DOHH2 (cell line): ENCODE measurements around the gene COL18A1.

Source experiments
- H3F3A ChIP-seq: fragments of 200-600 bp; sonication (generic), shearing (Covaris generic); 2 replicates; pipeline ENCODE4 v1.6.0; 2016; ENCODE audit warnings: antibody characterized with exemption, mild to moderate bottlenecking; ENCODE audit not compliant: control insufficient read depth, insufficient read depth
- H3K27ac ChIP-seq: fragments of 200-600 bp; sonication (generic); 2 replicates; pipeline ENCODE4 v1.5.1; 2014; ENCODE audit warnings: low read depth, mild to moderate bottlenecking, low read length, moderate library complexity
- H3K27me3 ChIP-seq: fragments of 200-600 bp; sonication (generic); 2 replicates; pipeline ENCODE4 v1.6.1; 2014; ENCODE audit warnings: mild to moderate bottlenecking, low read length, mixed read lengths; ENCODE audit not compliant: control insufficient read depth
- H3K36me3 ChIP-seq: fragments of 200-600 bp; sonication (generic); 2 replicates; pipeline ENCODE4 v1.6.1; 2014; ENCODE audit warnings: mild to moderate bottlenecking, low read length, moderate library complexity, mixed read lengths; ENCODE audit not compliant: control insufficient read depth
- H3K4me1 ChIP-seq: fragments of 200-600 bp; sonication (generic); 2 replicates; pipeline ENCODE4 v1.6.1; 2014; ENCODE audit warnings: mild to moderate bottlenecking, low read length, mixed read lengths; ENCODE audit not compliant: control insufficient read depth
- H3K4me2 ChIP-seq: fragments of 200-600 bp; sonication (generic); 2 replicates; pipeline ENCODE4 v1.6.0; 2014; ENCODE audit warnings: mild to moderate bottlenecking, low read length, moderate library complexity
- H3K4me3 ChIP-seq: fragments of 200-600 bp; sonication (generic); 2 replicates; pipeline ENCODE4 v1.5.1; 2014; ENCODE audit warnings: mild to moderate bottlenecking, low read length, mixed read lengths
- H3K79me2 ChIP-seq: fragments of 200-600 bp; sonication (generic); 2 replicates; pipeline ENCODE4 v1.6.1; 2014; ENCODE audit warnings: mild to moderate bottlenecking, low read length, mixed read lengths; ENCODE audit not compliant: control insufficient read depth
- H3K9me2 ChIP-seq: fragments of 200-600 bp; sonication (generic); replicated peaks from 2 replicates; pipeline ENCODE4 v1.6.1; 2014; ENCODE audit warnings: mild to moderate bottlenecking, low read length, mixed read lengths; ENCODE audit not compliant: control insufficient read depth
- H3K9me3 ChIP-seq: fragments of 200-600 bp; sonication (generic); 2 replicates; pipeline ENCODE4 v1.6.1; 2014; ENCODE audit warnings: antibody characterized with exemption, low read length, mixed read lengths; ENCODE audit not compliant: control insufficient read depth, insufficient read depth
- H4K20me1 ChIP-seq: fragments of 200-600 bp; sonication (generic); 2 replicates; pipeline ENCODE4 v1.6.0; 2014; ENCODE audit warnings: low read depth, mild to moderate bottlenecking, antibody characterized with exemption, low read length, moderate library complexity; ENCODE audit not compliant: control insufficient read depth, insufficient read depth
- EZH2phosphoT487 ChIP-seq: fragments of 200-600 bp; sonication (generic); IDR thresholded peaks from 2 replicates; pipeline ENCODE4 v1.6.1; 2017; ENCODE audit warnings: borderline replicate concordance, mild to moderate bottlenecking, antibody characterized with exemption, low read length, moderate library complexity, mixed read lengths
- TF ChIP-seq, protein P1 (sequence below): fragments of 200-600 bp; sonication (generic); IDR thresholded peaks from one replicate; pipeline ENCODE4 v1.5.1; 2014; ENCODE audit warnings: antibody characterized with exemption, mild to moderate bottlenecking, low read depth, low read length; ENCODE audit not compliant: poor library complexity, severe bottlenecking

Gene COL18A1

GRCh38 chr21:45472445-45473365 is 67.7 kb downstream of the COL18A1 start:
- no peak overlapping the region for H3K4me2 ChIP-seq
- TF ChIP-seq EZH2phosphoT487 = no peak
- TF ChIP-seq, protein P1, sequence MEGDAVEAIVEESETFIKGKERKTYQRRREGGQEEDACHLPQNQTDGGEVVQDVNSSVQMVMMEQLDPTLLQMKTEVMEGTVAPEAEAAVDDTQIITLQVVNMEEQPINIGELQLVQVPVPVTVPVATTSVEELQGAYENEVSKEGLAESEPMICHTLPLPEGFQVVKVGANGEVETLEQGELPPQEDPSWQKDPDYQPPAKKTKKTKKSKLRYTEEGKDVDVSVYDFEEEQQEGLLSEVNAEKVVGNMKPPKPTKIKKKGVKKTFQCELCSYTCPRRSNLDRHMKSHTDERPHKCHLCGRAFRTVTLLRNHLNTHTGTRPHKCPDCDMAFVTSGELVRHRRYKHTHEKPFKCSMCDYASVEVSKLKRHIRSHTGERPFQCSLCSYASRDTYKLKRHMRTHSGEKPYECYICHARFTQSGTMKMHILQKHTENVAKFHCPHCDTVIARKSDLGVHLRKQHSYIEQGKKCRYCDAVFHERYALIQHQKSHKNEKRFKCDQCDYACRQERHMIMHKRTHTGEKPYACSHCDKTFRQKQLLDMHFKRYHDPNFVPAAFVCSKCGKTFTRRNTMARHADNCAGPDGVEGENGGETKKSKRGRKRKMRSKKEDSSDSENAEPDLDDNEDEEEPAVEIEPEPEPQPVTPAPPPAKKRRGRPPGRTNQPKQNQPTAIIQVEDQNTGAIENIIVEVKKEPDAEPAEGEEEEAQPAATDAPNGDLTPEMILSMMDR = no peak

DNA sequence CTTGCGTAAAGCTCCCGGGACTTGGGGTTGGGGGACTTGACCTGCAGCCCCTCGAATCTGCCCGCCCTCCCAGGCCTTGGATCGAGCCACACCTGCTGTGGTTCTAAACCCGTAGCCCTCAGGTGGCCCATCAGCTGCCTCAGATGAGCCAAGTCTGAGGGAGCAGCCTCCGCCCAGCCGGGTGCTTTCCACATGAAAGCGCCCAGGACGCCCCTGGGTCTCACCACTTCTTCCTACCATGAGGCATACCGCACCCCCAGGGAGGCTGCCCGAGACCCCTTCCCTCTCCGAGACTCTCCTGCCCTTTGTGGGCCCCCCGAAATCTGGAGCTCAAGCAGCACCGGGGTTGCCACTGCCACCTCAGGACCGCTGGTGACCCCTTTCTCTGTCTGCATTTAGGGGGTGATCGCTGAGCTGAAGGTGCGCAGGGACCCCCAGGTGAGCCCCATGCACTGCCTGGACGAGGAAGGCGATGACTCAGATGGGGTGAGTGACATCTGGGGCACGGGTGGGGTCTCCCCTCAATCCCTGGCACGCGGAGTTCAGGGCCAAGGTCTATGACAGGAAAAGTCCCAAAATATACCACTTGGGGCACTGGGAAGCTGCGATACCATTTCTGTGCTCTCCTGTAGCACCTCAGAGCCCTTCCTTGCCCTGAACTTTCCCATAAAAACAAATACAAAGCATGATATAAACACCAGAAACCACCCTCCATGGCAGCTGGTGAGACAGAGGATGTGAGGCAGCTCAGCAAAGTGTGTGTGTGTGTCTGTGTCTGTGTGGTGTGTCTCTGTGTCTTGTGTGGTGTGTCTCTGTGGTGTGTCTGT is 68.7 kb downstream of the COL18A1 start:
- Histone ChIP-seq H4K20me1 (no peaks in the 10 kb centered on the region), H3K36me3 (no peaks in the 10 kb centered on the region), H3K79me2 (no peaks in the 10 kb centered on the region), H3F3A (no peaks in the 10 kb centered on the region), H3K9me3 (peaks cover 13% of the 10 kb centered on the region), H3K27ac (no peak overlapping the region), H3K27me3 (0 out of 2 replicates have a peak, but pooled peaks cover 2% of the 10 kb centered on the region), H3K4me1 (peaks cover 3% of the 10 kb centered on the region; the same call in 1 of the 2 replicates), H3K9me2 (no peaks in the 10 kb centered on the region), H3K4me2 (no peak overlapping the region), H3K4me3 (no peak overlapping the region)
- TF ChIP-seq, protein P1 = no peak
- no peak for TF ChIP-seq EZH2phosphoT487

More at GRCh38 chr21:45472445-45473365, 67.7 kb downstream of the COL18A1 start:
- H3K79me2 ChIP-seq = no peaks in the 10 kb centered on the region
- H3K36me3 ChIP-seq = no peaks in the 10 kb centered on the region
- H4K20me1 ChIP-seq = no peaks in the 10 kb centered on the region
- H3K4me1 ChIP-seq = no peaks in the 10 kb centered on the region
- no peak overlapping the region for H3K4me3 ChIP-seq
- 0 out of 2 replicates have a peak, but pooled peaks cover 2% of the 10 kb centered on the region for H3K27me3 ChIP-seq
- no peak overlapping the region for H3K27ac ChIP-seq
- no peaks in the 10 kb centered on the region for H3K9me2 ChIP-seq
- H3K9me3 ChIP-seq = peaks cover 13% of the 10 kb centered on the region
- no peaks in the 10 kb centered on the region for H3F3A ChIP-seq

GRCh38 chr21:45474323-45474950 is 69.5 kb downstream of the COL18A1 start:
- Histone ChIP-seq H3K4me2 (no peak overlapping the region), H3K36me3 (no peaks in the 10 kb centered on the region), H3K9me3 (peaks cover 17% of the 10 kb centered on the region), H4K20me1 (no peaks in the 10 kb centered on the region), H3F3A (no peaks in the 10 kb centered on the region), H3K4me1 (peaks cover 3% of the 10 kb centered on the region; the same call in 1 of the 2 replicates), H3K4me3 (no peak overlapping the region), H3K9me2 (no peaks in the 10 kb centered on the region), H3K27ac (no peak overlapping the region), H3K27me3 (0 out of 2 replicates have a peak, but pooled peaks cover 2% of the 10 kb centered on the region), H3K79me2 (no peaks in the 10 kb centered on the region)
- TF ChIP-seq, protein P1 = no peak
- TF ChIP-seq EZH2phosphoT487 = no peak
